ENCODE data around the gene COL12A1. TPM values are rescaled to one million over a fixed set of nuclear protein-coding genes. Genes with fewer than 3 reads are reported as not detected.
A peak's percentile ranks its signal among the peaks of the same experiment; 100 is the strongest.

The COL12A1 gene
- total RNA-seq, 1 donor, result 1,591 TPM

GRCh38 chr6:75077701-75078100 lies 128.2 kb downstream of the COL12A1 start:
- H3K9me3 ChIP-seq (ENCODE audit: low read depth, low read length), result no peaks in the 10 kb centered on the region
- peaks cover 21% of the 10 kb centered on the region for H3K36me3 ChIP-seq (ENCODE audit: insufficient read depth, low read length)
- no peaks in the 10 kb centered on the region for H3K79me2 ChIP-seq (ENCODE audit: insufficient read depth, low read length)
- no peaks in the 10 kb centered on the region for H3K4me1 ChIP-seq (ENCODE audit: insufficient read depth, low read length)
- H4K20me1 ChIP-seq (ENCODE audit: insufficient read depth, low read length), result no peaks in the 10 kb centered on the region
- no peak for DNase-seq (ENCODE audit: insufficient read length, low spot score, missing footprints)
- no peaks in the 10 kb centered on the region for H3K27me3 ChIP-seq (ENCODE audit: insufficient read depth, low read length)
- H2AFZ ChIP-seq (ENCODE audit: low read length), result no peak overlapping the region
- H3K4me3 ChIP-seq (ENCODE audit: insufficient read depth, low read length), result no peak overlapping the region
- H3K4me2 ChIP-seq (ENCODE audit: insufficient read depth, low read length), result no peak overlapping the region
- no peak overlapping the region for H3K27ac ChIP-seq (ENCODE audit: low read depth, low read length)
- no peak for TF ChIP-seq CTCF (IDR thresholded peaks at IDR 0.05; ENCODE audit: extremely low read depth, low read depth, low read length)

- peaks cover 7% of the 10 kb centered on the region for H3K36me3 ChIP-seq (ENCODE audit: insufficient read depth, low read length)
- TF ChIP-seq CTCF (IDR thresholded peaks at IDR 0.05; ENCODE audit: extremely low read depth, low read depth, low read length), result no peak
- no peaks in the 10 kb centered on the region for H3K79me2 ChIP-seq (ENCODE audit: insufficient read depth, low read length)
Observed at GRCh38 chr6:75076009-75076408, 129.8 kb downstream of the COL12A1 start.

GRCh38 chr6:75070244-75070643 lies 135.6 kb downstream of the COL12A1 start:
- peak; percentile 24 for TF ChIP-seq CTCF (IDR thresholded peaks at IDR 0.05; ENCODE audit: extremely low read depth, low read depth, low read length)
- no peak overlapping the region for H3K27ac ChIP-seq (ENCODE audit: low read depth, low read length)
- no peak overlapping the region for H3K4me3 ChIP-seq (ENCODE audit: insufficient read depth, low read length)
- no peaks in the 10 kb centered on the region for H4K20me1 ChIP-seq (ENCODE audit: insufficient read depth, low read length)
- no peaks in the 10 kb centered on the region for H3K79me2 ChIP-seq (ENCODE audit: insufficient read depth, low read length)
- no peaks in the 10 kb centered on the region for H3K36me3 ChIP-seq (ENCODE audit: insufficient read depth, low read length)
- no peak overlapping the region for H2AFZ ChIP-seq (ENCODE audit: low read length)
- H3K27me3 ChIP-seq (ENCODE audit: insufficient read depth, low read length), result no peaks in the 10 kb centered on the region
- H3K9me3 ChIP-seq (ENCODE audit: low read depth, low read length), result no peaks in the 10 kb centered on the region
- H3K4me2 ChIP-seq (ENCODE audit: insufficient read depth, low read length), result no peak overlapping the region
- DNase-seq (ENCODE audit: insufficient read length, low spot score, missing footprints), result no peak
- no peaks in the 10 kb centered on the region for H3K4me1 ChIP-seq (ENCODE audit: insufficient read depth, low read length)

More at GRCh38 chr6:75076009-75076408, 129.8 kb downstream of the COL12A1 start:
- no peaks in the 10 kb centered on the region for H3K9me3 ChIP-seq (ENCODE audit: low read depth, low read length)
- H4K20me1 ChIP-seq (ENCODE audit: insufficient read depth, low read length), result no peaks in the 10 kb centered on the region
- H3K27me3 ChIP-seq (ENCODE audit: insufficient read depth, low read length), result no peaks in the 10 kb centered on the region
- no peak overlapping the region for H3K27ac ChIP-seq (ENCODE audit: low read depth, low read length)
- H3K4me3 ChIP-seq (ENCODE audit: insufficient read depth, low read length), result no peak overlapping the region
- no peak overlapping the region for H2AFZ ChIP-seq (ENCODE audit: low read length)
- H3K4me2 ChIP-seq (ENCODE audit: insufficient read depth, low read length), result no peak overlapping the region
- no peak for DNase-seq (ENCODE audit: insufficient read length, low spot score, missing footprints)
- H3K4me1 ChIP-seq (ENCODE audit: insufficient read depth, low read length), result no peaks in the 10 kb centered on the region

- no peaks in the 10 kb centered on the region for H3K27me3 ChIP-seq (ENCODE audit: insufficient read depth, low read length)
- no peak overlapping the region for H3K27ac ChIP-seq (ENCODE audit: low read depth, low read length)
- no peak overlapping the region for H3K4me2 ChIP-seq (ENCODE audit: insufficient read depth, low read length)
- H3K36me3 ChIP-seq (ENCODE audit: insufficient read depth, low read length), result no peaks in the 10 kb centered on the region
- H4K20me1 ChIP-seq (ENCODE audit: insufficient read depth, low read length), result no peaks in the 10 kb centered on the region
- peak; percentile 19 for TF ChIP-seq CTCF (IDR thresholded peaks at IDR 0.05; ENCODE audit: extremely low read depth, low read depth, low read length)
- no peaks in the 10 kb centered on the region for H3K4me1 ChIP-seq (ENCODE audit: insufficient read depth, low read length)
- no peak overlapping the region for H2AFZ ChIP-seq (ENCODE audit: low read length)
- H3K9me3 ChIP-seq (ENCODE audit: low read depth, low read length), result no peaks in the 10 kb centered on the region
- DNase-seq (ENCODE audit: insufficient read length, low spot score, missing footprints), result no peak
- no peak overlapping the region for H3K4me3 ChIP-seq (ENCODE audit: insufficient read depth, low read length)
- H3K79me2 ChIP-seq (ENCODE audit: insufficient read depth, low read length), result no peaks in the 10 kb centered on the region
Observed at GRCh38 chr6:75065523-75065922, 140.3 kb downstream of the COL12A1 start.
